Activated CD8-positive, alpha-beta memory T cell treated with anti-CD3 and anti-CD28 coated beads, Interleukin-2, amount 50 U/mL, for 1 hour (primary cell): ENCODE measurements around the gene MCTP1.
"Not testable (repeated sequence)": the region's sequence is repeated elsewhere in the genome, so short reads cannot be mapped to it uniquely, and the experiment has no call there.

ENCODE experiments used
- DNase-seq: peaks from one replicate; pipeline ENCODE4 v3.0.0-alpha.2; 2020; ENCODE audit errors: extremely low read depth

The MCTP1 gene

DNA sequence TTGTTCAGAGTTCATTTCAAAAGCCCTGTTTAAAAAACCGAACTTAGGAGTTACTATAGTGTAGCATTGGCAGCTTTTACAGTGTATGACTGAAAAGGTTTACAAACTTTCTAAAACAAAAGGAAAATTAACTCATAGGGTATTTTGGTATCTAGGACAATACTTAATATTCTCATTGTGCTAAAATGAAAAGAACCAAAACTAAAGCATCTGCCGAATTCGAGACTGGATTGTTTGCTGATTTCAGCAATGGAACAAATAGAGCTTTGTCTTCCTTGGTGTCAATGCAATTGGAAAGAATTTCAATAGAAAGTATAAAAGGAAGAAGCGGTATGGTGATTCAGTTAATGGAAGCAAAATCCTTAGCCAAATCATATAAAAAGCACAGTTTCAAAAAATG is 412.4 kb downstream of the MCTP1 start:
- no peak for DNase-seq

GRCh38 chr5:94870511-94871183 is 414.2 kb downstream of the MCTP1 start:
- DNase-seq: no peak

DNA sequence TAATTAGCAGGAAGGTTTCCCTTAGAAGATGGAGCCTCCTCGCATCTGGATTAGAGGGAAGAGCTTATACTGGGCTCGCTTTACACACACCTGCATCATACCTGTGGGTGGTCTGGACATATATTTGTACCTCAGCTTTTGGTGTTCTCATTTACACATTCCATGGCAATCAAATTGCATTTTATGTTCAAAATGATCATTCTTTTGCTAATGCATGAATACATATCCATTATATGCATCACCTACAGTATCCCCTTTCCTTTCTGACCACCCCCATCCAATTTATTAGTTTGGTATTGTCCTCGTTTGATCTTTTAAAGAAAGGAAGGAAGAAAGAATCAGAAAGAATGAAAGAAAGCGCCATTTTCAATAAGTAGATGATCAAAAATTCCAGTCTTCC is 415.0 kb downstream of the MCTP1 start:
- no peak for DNase-seq

DNA sequence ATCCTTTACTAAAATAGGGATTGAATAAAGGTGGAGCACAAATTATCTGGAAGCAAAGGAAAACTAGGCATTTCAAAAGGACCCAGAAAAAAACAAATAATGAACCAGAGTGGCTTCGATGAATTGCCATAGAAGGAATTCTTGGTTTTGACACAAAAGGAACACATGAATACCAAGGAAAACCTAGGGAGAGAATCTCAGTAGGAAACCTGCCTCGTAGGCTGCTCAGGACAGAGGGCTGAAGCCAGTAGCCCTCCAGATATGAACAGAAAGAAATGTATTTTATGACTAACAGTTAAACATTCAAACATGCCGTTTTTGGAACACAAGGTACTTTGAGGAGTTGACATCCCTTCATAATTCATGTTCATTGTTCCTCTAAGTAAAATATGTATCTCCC is 420.9 kb downstream of the MCTP1 start:
- DNase-seq: no peak

GRCh38 chr5:94857111-94857510 is 427.8 kb downstream of the MCTP1 start:
- no peak for DNase-seq

- DNase-seq: no peak
Observed at GRCh38 chr5:94856257-94856800, 428.6 kb downstream of the MCTP1 start.

DNA sequence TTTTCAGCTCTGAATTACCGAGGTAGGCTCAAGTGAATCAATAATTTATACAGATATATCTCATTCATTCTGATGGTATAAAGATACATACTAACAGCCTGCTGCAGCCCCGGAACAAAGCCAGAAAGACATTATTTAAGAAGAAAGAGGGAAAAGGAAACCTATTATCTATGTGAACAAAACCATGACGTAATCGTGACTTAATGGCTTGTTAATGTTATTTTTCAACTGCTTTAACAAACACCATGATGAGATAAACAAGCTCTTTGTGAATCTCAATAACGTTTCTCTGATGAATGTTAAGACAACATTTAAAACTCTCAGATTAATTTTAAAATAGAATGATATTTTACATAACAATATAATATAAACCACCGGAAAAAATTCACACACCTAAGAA is 429.4 kb downstream of the MCTP1 start:
- no peak for DNase-seq

GRCh38 chr5:94853120-94853519 is 431.8 kb downstream of the MCTP1 start:
- DNase-seq: no peak

- no peak for DNase-seq
Observed at GRCh38 chr5:94850960-94851359, 433.9 kb downstream of the MCTP1 start.

GRCh38 chr5:94849821-94850736 is 434.8 kb downstream of the MCTP1 start:
- no peak for DNase-seq

DNA sequence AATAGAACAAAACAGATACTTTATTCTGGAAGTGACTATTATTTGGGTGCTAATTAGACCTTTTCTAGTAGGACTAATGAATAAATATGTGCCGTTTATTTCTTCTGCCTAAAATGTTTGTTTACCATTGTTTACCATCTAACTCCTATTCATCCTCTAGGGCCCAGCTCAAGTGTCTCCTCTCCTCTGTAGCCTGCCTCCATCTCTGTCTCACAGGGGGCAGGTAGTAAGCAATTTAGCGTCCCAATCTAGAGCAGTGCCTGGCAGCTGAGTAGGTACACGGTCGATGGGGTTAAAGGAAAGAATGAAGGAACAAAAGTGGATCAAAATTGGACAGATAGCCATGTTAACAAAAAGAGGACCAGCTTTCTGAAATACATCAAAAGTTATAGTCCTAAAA is 435.6 kb downstream of the MCTP1 start:
- no peak for DNase-seq

- DNase-seq: no peak
Observed at GRCh38 chr5:94847726-94848125, 437.2 kb downstream of the MCTP1 start.

DNA sequence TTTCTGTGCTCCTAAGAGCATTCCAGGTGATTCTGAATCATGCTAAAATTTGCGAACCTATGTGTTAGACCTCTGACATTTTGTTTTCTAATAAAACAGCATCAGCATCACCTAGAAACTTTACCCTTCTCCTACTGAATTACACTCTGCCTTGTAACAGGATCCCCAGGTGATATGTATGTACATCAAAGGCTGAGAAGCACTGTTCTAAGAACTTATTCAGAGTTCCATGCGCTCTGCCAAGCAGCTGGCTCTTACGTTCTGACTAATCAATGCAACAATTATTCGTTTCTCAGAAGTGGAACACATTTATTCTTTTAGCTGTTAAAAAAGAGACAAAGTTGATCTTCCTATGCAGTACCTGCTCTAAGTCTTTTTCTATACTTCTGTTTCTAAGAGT is 437.9 kb downstream of the MCTP1 start:
- DNase-seq: no peak

DNA sequence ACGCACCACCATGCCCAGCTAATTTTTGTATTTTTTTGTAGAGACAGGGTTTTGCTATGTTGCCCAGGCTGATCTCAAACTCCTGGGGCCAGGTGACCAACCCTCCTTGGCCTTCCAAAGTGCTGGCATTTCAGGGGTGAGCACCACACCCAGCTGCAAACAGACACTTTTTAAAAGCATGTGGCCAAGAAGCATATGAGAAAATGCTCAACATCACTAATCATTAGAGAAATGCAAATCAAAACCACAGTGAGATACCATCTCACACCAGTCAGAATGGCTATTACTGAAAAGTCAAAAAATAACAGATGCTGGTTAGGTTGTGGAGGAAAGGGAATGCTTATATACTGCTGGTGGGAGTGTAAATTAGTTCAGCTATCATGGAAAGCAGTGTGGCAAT is 439.2 kb downstream of the MCTP1 start:
- DNase-seq: not testable (repeated sequence)

- no peak for DNase-seq
Observed at GRCh38 chr5:94841598-94842322, 443.1 kb downstream of the MCTP1 start.

- DNase-seq: no peak
Observed at GRCh38 chr5:94833851-94834250, 451.0 kb downstream of the MCTP1 start.

- no peak for DNase-seq
Observed at GRCh38 chr5:94832685-94833084, 452.2 kb downstream of the MCTP1 start.

DNA sequence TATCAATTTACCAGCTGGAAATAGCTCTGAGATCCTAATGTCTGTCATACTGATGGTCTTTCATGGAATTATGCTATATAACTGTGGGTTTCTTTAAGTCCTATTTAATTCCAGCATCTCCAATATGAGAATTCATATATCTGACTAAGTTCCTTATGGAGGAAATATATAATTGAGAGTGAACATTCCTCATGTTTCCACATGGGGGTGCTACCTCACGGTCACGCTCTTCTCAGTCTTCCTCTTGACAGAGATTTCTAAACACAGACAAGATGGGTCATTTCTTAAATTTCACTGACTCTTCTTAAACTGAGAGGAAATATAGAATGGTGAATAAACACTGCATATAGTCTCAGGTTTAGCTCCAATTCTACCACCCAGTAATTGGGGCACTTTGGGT is 454.4 kb downstream of the MCTP1 start:
- DNase-seq: no peak

GRCh38 chr5:94828222-94828621 is 456.7 kb downstream of the MCTP1 start:
- not testable (repeated sequence) for DNase-seq

GRCh38 chr5:94820488-94820887 is 464.4 kb downstream of the MCTP1 start:
- DNase-seq: no peak

- DNase-seq: no peak
Observed at GRCh38 chr5:94818904-94819303, 466.0 kb downstream of the MCTP1 start.

DNA sequence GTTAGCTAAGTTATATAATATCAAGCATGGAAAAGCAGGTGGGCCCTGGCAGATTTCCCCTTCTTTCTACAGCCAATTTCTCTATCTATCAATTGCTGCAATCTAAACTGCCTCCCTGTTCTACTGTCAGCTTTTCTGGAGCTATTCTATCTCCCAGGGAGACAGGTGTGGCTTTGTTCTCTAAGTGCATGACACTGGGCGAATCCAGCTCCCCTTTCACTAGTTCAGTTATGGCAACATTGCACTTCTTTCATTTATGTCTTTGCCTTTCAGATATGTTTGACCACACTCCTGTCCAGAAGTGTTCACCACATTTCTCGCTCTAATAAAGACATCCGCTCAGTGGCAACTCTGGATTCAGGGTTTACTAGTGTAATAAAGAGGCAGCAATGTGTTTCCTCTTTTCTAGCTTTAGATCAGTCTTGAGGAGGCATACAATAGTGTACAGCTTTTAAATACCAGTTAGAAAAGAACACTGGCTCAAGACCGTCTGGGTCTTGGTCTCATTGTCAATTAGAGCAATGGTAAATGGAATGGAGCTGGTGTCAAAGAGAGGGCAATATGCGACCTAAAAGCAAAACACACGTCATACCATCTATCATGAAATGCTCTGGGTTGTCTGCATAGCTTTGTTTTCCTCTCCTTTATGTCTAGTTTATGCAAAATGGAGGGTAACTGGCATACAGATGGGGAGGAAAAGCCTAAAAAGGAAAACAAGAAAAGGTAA is 469.4 kb downstream of the MCTP1 start:
- DNase-seq: no peak
